NAMALWA (cell line): ENCODE measurements around the gene BIN1.

Experiments used
- DNase-seq: peaks from one replicate; pipeline ENCODE4 v3.0.0-alpha.2; 2015; ENCODE audit warnings: low spot score

Gene BIN1

GRCh38 chr2:127103243-127104165 lies 3.5 kb downstream of the BIN1 start:
- DNase-seq, result no peak

GRCh38 chr2:127102521-127103242 lies 4.3 kb downstream of the BIN1 start:
- DNase-seq, result no peak

- no peak for DNase-seq
Observed at GRCh38 chr2:127101756-127102477, 5.0 kb downstream of the BIN1 start.

- no peak for DNase-seq
Observed at GRCh38 chr2:127101048-127101611, 5.8 kb downstream of the BIN1 start.

- DNase-seq, result no peak
Observed at GRCh38 chr2:127100251-127101047, 6.5 kb downstream of the BIN1 start.

- no peak for DNase-seq
Observed at GRCh38 chr2:127098711-127099110, 8.2 kb downstream of the BIN1 start.

GRCh38 chr2:127097841-127098651 lies 8.9 kb downstream of the BIN1 start:
- DNase-seq, result no peak

- DNase-seq, result no peak
Observed at GRCh38 chr2:127097471-127097765, 9.5 kb downstream of the BIN1 start.

- no peak for DNase-seq
Observed at GRCh38 chr2:127096718-127097470, 10.1 kb downstream of the BIN1 start.

GRCh38 chr2:127096280-127096679 lies 10.7 kb downstream of the BIN1 start:
- DNase-seq, result no peak

- DNase-seq, result no peak
Observed at GRCh38 chr2:127095784-127096183, 11.2 kb downstream of the BIN1 start.

DNA sequence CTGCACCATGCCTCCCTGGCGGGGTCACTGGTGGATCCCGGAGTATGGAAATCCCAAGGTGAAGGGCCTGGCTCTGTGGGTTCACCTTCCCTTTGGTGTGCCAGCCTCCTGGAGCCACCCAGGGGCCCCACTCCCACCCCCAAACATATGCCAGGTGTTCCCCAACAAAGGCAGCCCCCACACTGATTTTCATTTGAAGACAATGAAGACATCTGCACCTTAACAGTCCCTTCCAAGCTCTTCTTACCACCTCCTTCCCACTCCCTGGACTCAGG lies 11.7 kb downstream of the BIN1 start:
- no peak for DNase-seq

- DNase-seq, result no peak
Observed at GRCh38 chr2:127094509-127095366, 12.2 kb downstream of the BIN1 start.

DNA sequence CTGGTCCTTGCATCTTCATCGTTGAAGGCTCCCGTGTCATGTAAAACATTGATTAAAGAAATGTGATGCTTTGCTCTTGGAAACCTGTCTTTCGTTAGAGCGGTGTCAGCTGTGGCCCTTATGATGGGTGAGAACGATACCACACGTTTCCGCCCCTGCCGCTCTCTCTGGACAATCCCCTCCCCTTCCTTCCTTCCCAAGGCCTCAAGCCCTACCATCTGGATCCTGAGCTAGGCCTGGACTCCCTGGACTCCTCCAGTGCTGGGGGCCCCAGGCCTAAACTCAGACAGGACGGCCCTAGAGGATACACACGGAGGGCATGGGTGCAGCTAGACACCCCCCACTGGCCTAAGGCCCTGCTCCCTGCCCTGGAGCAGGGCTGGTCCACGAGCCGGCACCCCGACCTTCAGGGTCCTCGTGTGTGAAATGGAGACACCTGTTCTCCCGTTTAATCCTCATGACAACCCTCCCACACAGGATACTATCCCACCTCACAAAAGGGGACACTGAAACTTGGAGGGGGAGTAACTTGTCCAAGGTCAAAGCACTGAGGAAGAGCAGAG lies 13.2 kb downstream of the BIN1 start:
- no peak for DNase-seq

DNA sequence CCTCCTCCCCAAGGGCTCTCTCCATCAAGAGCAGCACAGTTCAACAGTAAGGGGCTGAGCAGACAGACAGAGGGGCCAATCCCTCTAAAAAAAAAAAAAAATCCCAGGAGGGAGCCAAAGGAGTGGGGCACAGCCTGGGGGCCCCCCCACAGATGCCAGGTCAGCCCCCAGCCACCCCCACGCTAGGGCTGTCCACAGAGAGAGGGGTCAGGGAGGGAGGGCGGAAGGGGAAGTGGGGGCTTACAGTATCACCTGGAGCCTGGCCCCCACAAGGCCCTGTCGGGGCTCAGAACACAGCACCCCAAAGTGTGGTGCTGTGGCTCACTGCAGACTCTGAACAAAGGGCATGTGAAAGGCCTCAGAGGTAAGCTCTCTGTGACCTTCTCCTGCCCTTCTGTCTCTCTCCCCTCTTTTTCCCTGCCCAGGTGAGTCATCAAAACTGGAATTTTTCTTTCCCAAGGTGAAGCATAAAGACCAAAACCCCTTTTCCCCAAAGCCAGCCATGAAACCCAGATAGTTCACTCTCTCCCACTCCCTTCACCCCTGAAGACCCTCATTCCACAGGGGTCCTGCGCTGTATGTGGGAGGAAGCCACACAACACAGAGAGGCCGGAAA lies 13.9 kb downstream of the BIN1 start:
- DNase-seq, result no peak

DNA sequence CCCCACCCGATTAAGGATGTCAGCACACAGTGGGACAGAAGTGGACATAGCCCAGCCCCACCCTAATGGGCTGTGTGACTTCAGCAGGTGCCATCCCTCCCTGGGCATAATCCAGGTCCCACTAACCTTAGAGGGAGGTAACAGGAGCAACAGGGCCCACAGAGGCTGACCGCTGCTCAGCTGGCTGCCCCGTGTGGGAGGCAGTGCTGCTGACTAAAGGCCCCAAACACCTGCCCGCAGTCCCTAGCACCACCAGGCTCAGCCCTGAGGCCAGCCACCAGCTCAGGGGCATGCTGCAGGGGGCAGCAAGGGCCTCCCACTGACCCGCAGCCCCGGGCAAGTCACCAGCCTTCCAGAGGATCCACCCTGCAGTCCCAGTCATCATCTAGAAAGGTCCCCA lies 14.6 kb downstream of the BIN1 start:
- no peak for DNase-seq

- DNase-seq, result no peak
Observed at GRCh38 chr2:127091886-127092285, 15.1 kb downstream of the BIN1 start.

- no peak for DNase-seq
Observed at GRCh38 chr2:127091148-127091547, 15.8 kb downstream of the BIN1 start.
